H1 (cell line): Measurements from ENCODE around the gene ACACB. TPM values are rescaled to one million over a fixed set of nuclear protein-coding genes. Genes with fewer than 3 reads are reported as not detected.

Experiments
- CTCF ChIA-PET: fragments of 300-600 bp; sonication (Branson Sonifier 250); formaldehyde crosslinking; loops from one replicate; lab custom pipeline; 2021; ENCODE audit not compliant: partially characterized antibody; lab: Charles Lee
- POLR2A ChIA-PET: fragments of 300-600 bp; sonication (Branson Sonifier 250); formaldehyde crosslinking; loops from one replicate; lab custom pipeline; 2021; ENCODE audit warnings: inconsistent platforms; ENCODE audit not compliant: partially characterized antibody; lab: Charles Lee
- DNase-seq, 2 experiments: peaks; one replicate each; pipeline versions ENCODE4 v3.0.0 to v3.0.0-alpha.2; 2010 to 2022; ENCODE audit warnings: low spot score in 2 of 2, low read depth in 1 of 2, mixed read lengths in 1 of 2
- FAIRE-seq: peaks from 2 replicates; lab custom pipeline; 2011; peaks lifted over from hg19 to GRCh38; lab: Jason Lieb, UNC
- H2AFZ ChIP-seq: 2 replicates; pipeline ENCODE4 v1.8.1; 2012; ENCODE audit warnings: low read length, inconsistent platforms
- H2AK5ac ChIP-seq: 2 replicates; pipeline ENCODE4 v1.6.1; 2013; ENCODE audit warnings: low read depth, low read length
- H2BK120ac ChIP-seq: replicated peaks from 2 replicates; pipeline ENCODE3; 2013; ENCODE audit warnings: low read depth, low read length, inconsistent platforms
- H2BK12ac ChIP-seq: 2 replicates; pipeline ENCODE4 v1.6.1; 2013; ENCODE audit warnings: low read depth, low read length
- H2BK15ac ChIP-seq: 2 replicates; pipeline ENCODE4 v1.6.1; 2013; ENCODE audit warnings: low read length
- H2BK20ac ChIP-seq: 2 replicates; pipeline ENCODE4 v1.6.1; 2013; ENCODE audit warnings: low read length
- H2BK5ac ChIP-seq: 2 replicates; pipeline ENCODE4 v1.6.1; 2013; ENCODE audit warnings: low read depth, low read length
- H3K14ac ChIP-seq: 2 replicates; pipeline ENCODE4 v1.6.1; 2013; ENCODE audit warnings: inconsistent platforms; ENCODE audit not compliant: insufficient read length
- H3K18ac ChIP-seq: 2 replicates; pipeline ENCODE4 v1.6.1; 2013; ENCODE audit warnings: low read length; ENCODE audit errors: extremely low read depth
- H3K23ac ChIP-seq: 2 replicates; pipeline ENCODE4 v1.6.1; 2013; ENCODE audit warnings: inconsistent platforms; ENCODE audit not compliant: insufficient read length
- H3K23me2 ChIP-seq: 2 replicates; pipeline ENCODE4 v1.6.1; 2013; ENCODE audit warnings: low read depth, low read length
- H3K27ac ChIP-seq: 2 replicates; pipeline ENCODE4 v1.6.1; 2011; ENCODE audit warnings: low read depth, low read length, inconsistent platforms
- H3K27me3 ChIP-seq, 4 experiments: replicated peaks in 1 of 4; 1 replicate in 1 of 4; 2 replicates in 3 of 4; pipeline versions ENCODE4 v1.6.1 to v1.8.1; 2011 to 2013; ENCODE audit warnings: low read length in 3 of 4, mild to moderate bottlenecking in 3 of 4, inconsistent platforms in 2 of 4, mixed read lengths in 2 of 4, moderate library complexity in 1 of 4; ENCODE audit not compliant: control insufficient read depth in 3 of 4, insufficient read depth in 3 of 4; ENCODE audit errors: extremely low read depth in 1 of 4
- H3K36me3 ChIP-seq, 4 experiments: 2 replicates each; pipeline versions ENCODE4 v1.6.1 to v1.8.1; 2011 to 2013; ENCODE audit warnings: mild to moderate bottlenecking in 4 of 4, low read length in 3 of 4, moderate library complexity in 2 of 4, control low read depth in 1 of 4, inconsistent platforms in 1 of 4; ENCODE audit not compliant: insufficient read depth in 4 of 4, control insufficient read depth in 2 of 4
- H3K4ac ChIP-seq: replicated peaks from 2 replicates; pipeline ENCODE3; 2013; ENCODE audit warnings: low read length, low read depth, mixed read lengths, inconsistent platforms; ENCODE audit not compliant: insufficient read length
- H3K4me1 ChIP-seq, 4 experiments: replicated peaks in 1 of 4; 1 replicate in 1 of 4; 2 replicates in 3 of 4; pipeline versions ENCODE4 v1.6.1 to v1.8.1; 2011 to 2013; ENCODE audit warnings: low read length in 3 of 4, inconsistent platforms in 2 of 4, mixed read lengths in 1 of 4; ENCODE audit not compliant: insufficient read depth in 4 of 4, control insufficient read depth in 3 of 4
- H3K4me2 ChIP-seq, 2 experiments: 2 replicates each; pipeline versions ENCODE4 v1.6.1 to v1.8.1; 2011 to 2013; ENCODE audit warnings: low read depth in 2 of 2, low read length in 2 of 2, control low read depth in 1 of 2, inconsistent platforms in 1 of 2, mild to moderate bottlenecking in 1 of 2; ENCODE audit not compliant: insufficient read depth in 1 of 2
- H3K4me3 ChIP-seq, 4 experiments: fragments of 200-600, 300-600 bp in 1 of 4; sonication (generic), shearing (Covaris generic), sonication (Bioruptor Twin) in 1 of 4; 2 replicates each; pipeline versions ENCODE4 v1.5.1 to v1.8.1; 2011 to 2016; ENCODE audit warnings: low read length in 4 of 4, low read depth in 3 of 4, control low read depth in 2 of 4, inconsistent platforms in 2 of 4, mild to moderate bottlenecking in 2 of 4, mixed read lengths in 1 of 4, moderate library complexity in 1 of 4; ENCODE audit not compliant: insufficient read depth in 2 of 4; ENCODE audit errors: extremely low read depth in 1 of 4
- H3K56ac ChIP-seq: replicated peaks from 2 replicates; pipeline ENCODE3; 2013; ENCODE audit warnings: low read depth, mild to moderate bottlenecking, mixed read lengths, low read length, inconsistent platforms; ENCODE audit not compliant: insufficient read length
- H3K79me1 ChIP-seq: 2 replicates; pipeline ENCODE4 v1.6.1; 2013; ENCODE audit warnings: low read depth, low read length, control low read depth
- H3K79me2 ChIP-seq, 2 experiments: 2 replicates each; pipeline versions ENCODE4 v1.6.1 to v1.8.1; 2012 to 2013; ENCODE audit warnings: low read length in 2 of 2, mild to moderate bottlenecking in 2 of 2, inconsistent platforms in 1 of 2; ENCODE audit not compliant: insufficient read depth in 2 of 2, control insufficient read depth in 1 of 2
- H3K9ac ChIP-seq, 4 experiments: replicated peaks in 1 of 4; 1 replicate in 1 of 4; 2 replicates in 3 of 4; pipeline versions ENCODE4 v1.6.1 to v1.8.1; 2011 to 2013; ENCODE audit warnings: low read depth in 3 of 4, low read length in 3 of 4, control low read depth in 2 of 4, mild to moderate bottlenecking in 2 of 4, moderate library complexity in 2 of 4, inconsistent platforms in 1 of 4; ENCODE audit errors: extremely low read depth in 1 of 4
- H3K9me3 ChIP-seq, 2 experiments: 2 replicates each; pipeline versions ENCODE4 v1.6.1 to v1.8.1; 2012 to 2013; ENCODE audit warnings: mild to moderate bottlenecking in 2 of 2, moderate library complexity in 2 of 2, control low read depth in 1 of 2, inconsistent platforms in 1 of 2, low read depth in 1 of 2, low read length in 1 of 2, mixed read lengths in 1 of 2; ENCODE audit not compliant: insufficient read depth in 2 of 2
- H4K20me1 ChIP-seq, 2 experiments: replicated peaks in 1 of 2; 2 replicates each; pipeline versions ENCODE3 to v1.8.1; 2011 to 2013; ENCODE audit warnings: inconsistent platforms in 2 of 2, low read length in 2 of 2, mild to moderate bottlenecking in 1 of 2; ENCODE audit not compliant: insufficient read depth in 2 of 2, control insufficient read depth in 1 of 2
- H4K5ac ChIP-seq: 2 replicates; pipeline ENCODE4 v1.6.1; 2013; ENCODE audit warnings: low read length, low read depth, mixed read lengths, inconsistent platforms; ENCODE audit not compliant: insufficient read length
- H4K8ac ChIP-seq: 2 replicates; pipeline ENCODE4 v1.8.0; 2013; ENCODE audit warnings: mild to moderate bottlenecking, moderate library complexity, low read length, inconsistent platforms; ENCODE audit not compliant: insufficient read depth; ENCODE audit errors: extremely low read depth
- H4K91ac ChIP-seq: replicated peaks from 2 replicates; pipeline ENCODE3; 2013; ENCODE audit warnings: low read length, mixed read lengths, inconsistent platforms; ENCODE audit not compliant: insufficient read length
- BACH1 ChIP-seq: IDR thresholded peaks from 2 replicates; pipeline ENCODE4 v1.6.1; 2012; ENCODE audit warnings: low read length, improper control_type of control experiment
- CBX5 ChIP-seq: fragments of 300-800, 300-1000 bp; sonication (generic); IDR thresholded peaks from 2 replicates; pipeline ENCODE4 v1.7.1; 2016; ENCODE audit warnings: antibody characterized with exemption, low read length, low read depth
- CBX8 ChIP-seq: fragments of 300-800, 300-1000 bp; sonication (generic); IDR thresholded peaks from 2 replicates; pipeline ENCODE4 v1.7.1; 2016; ENCODE audit warnings: low read depth, low read length, borderline replicate concordance
- EP300 ChIP-seq, 2 experiments: IDR thresholded peaks; 1 replicate in 1 of 2; 2 replicates in 1 of 2; pipeline ENCODE4 v1.6.1; 2011 to 2012; ENCODE audit warnings: low read depth in 2 of 2, low read length in 2 of 2, mild to moderate bottlenecking in 2 of 2, borderline replicate concordance in 1 of 2, inconsistent platforms in 1 of 2, moderate library complexity in 1 of 2
- EZH2 ChIP-seq: fragments of 200-600 bp; sonication (generic); IDR thresholded peaks from 2 replicates; pipeline ENCODE4 v1.7.1; 2012; ENCODE audit warnings: low read depth, mild to moderate bottlenecking, moderate library complexity, low read length, inconsistent platforms; ENCODE audit not compliant: severe bottlenecking
- GABPA ChIP-seq: IDR thresholded peaks from 2 replicates; pipeline ENCODE4 v1.6.1; 2011; ENCODE audit warnings: mild to moderate bottlenecking, low read length, moderate library complexity, borderline replicate concordance; ENCODE audit not compliant: insufficient read depth
- RAD21 ChIP-seq, 2 experiments: IDR thresholded peaks in 1 of 2; conservative IDR thresholded peaks in 1 of 2; 2 replicates each; pipeline ENCODE4 v1.6.1; 2011; ENCODE audit warnings: low read depth in 2 of 2, low read length in 2 of 2, improper control_type of control experiment in 1 of 2, inconsistent platforms in 1 of 2, mild to moderate bottlenecking in 1 of 2, moderate library complexity in 1 of 2
- SAP30 ChIP-seq: fragments of 300-600 bp; sonication (generic); IDR thresholded peaks from 2 replicates; pipeline ENCODE4 v1.7.1; 2012; ENCODE audit warnings: low read length, moderate library complexity, mild to moderate bottlenecking, inconsistent platforms; ENCODE audit not compliant: insufficient read depth, insufficient replicate concordance
- SIX5 ChIP-seq: IDR thresholded peaks from 2 replicates; pipeline ENCODE4 v1.6.1; 2011; ENCODE audit warnings: mild to moderate bottlenecking, low read depth, low read length
- WGBS, 2 experiments: shearing (Covaris generic) in 1 of 2; methylation state at CpG; one replicate each; pipeline versions ENCODE4 v1.1.6 to v1.1.7; 2013 to 2015; ENCODE audit warnings: low lambda C conversion rate in 2 of 2, mixed read lengths in 2 of 2, inconsistent platforms in 1 of 2, low coverage in 1 of 2, missing lambda C conversion rate in 1 of 2; ENCODE audit not compliant: insufficient replicate concordance in 2 of 2, insufficient coverage in 1 of 2, insufficient read length in 1 of 2; ENCODE audit errors: extremely low coverage in 1 of 2, missing lambda C conversion rate in 1 of 2; 5-methylcytosine and 5-hydroxymethylcytosine counted together
- polyA plus RNA-seq, 7 experiments: library from polyadenylated mRNA; depleted of rRNA in 3 of 7; stranded (reverse) in 5 of 7; unstranded in 2 of 7; fragments of >200 nt in 5 of 7; fragments of 200-250 nt in 2 of 7; gene quantifications; 1 replicate in 5 of 7; 2 replicates in 1 of 7; 4 replicates in 1 of 7; pipeline versions ENCODE4 v1.2.1 to v1.2.3, GENCODE V29; 2011 to 2013; ENCODE audit warnings: missing spikeins in 2 of 7, mixed read lengths in 2 of 7
- total RNA-seq: library from RNA; stranded (reverse); fragmentation: NEBNext Ultra II Directional; extraction: Animal tissue kit (Norgen Biotek cat#: 25700); gene quantifications from 2 replicates; pipeline ENCODE4 v1.2.1, GENCODE V29; 2021

ACACB gene
- total and polyA plus RNA-seq, 2 of the 8 experiments (the other 6 are each of a cell fraction or from before 2014, with no cell fraction given), result 5.8 to 15.3 TPM

DNA sequence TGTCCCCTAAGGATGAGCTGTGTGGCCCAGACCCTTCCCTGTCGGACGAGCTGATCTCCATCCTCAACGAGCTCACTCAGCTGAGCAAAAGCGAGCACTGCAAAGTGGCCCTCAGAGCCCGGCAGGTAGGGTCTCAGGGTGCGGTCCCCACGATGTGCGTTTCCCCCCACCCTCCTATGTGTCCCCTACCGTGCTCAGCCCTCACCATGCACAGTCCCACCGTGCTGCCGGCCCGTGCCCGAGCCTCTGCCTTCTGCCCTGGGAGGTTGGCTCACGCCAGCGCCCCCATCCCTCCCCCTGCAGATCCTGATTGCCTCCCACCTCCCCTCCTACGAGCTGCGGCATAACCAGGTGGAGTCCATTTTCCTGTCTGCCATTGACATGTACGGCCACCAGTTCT lies 106.1 kb downstream of the ACACB start:
- TF ChIP-seq EZH2 (no peak), CBX5 (no peak), RAD21 (IDR thresholded peaks at IDR 0.05 in 1 of 2, conservative IDR thresholded peaks at IDR 0.05 in 1 of 2; ENCODE audit: low read depth in 2 of 2, low read length in 2 of 2) (no peak), SIX5 (no peak), SAP30 (no peak), GABPA (no peak), EP300 (IDR thresholded peaks at IDR 0.05; ENCODE audit: borderline replicate concordance in 1 of 2, low read depth in 2 of 2, low read length in 2 of 2) (no peak), CBX8 (no peak), BACH1 (no peak)
- CTCF ChIA-PET, result interaction anchor here (0.7 to 1.2 kb wide), 4 partner anchors 30 to 160 kb away, joined by 3 read pairs; no protein-coding TSS in a partner anchor
- H2BK120ac ChIP-seq, result no peak overlapping the region
- no peak overlapping the region; the same call in 1 of the 2 replicates for H4K8ac ChIP-seq
- H4K20me1 ChIP-seq, result peaks cover 0 to 2% of the 10 kb centered on the region in 2 experiments
- H3K14ac ChIP-seq, result no peak overlapping the region
- DNase-seq (no peak), FAIRE-seq (no peak)
- H3K4me3 ChIP-seq, result no peak overlapping the region
- H3K23me2 ChIP-seq, result no peaks in the 10 kb centered on the region
- POLR2A ChIA-PET, result no interaction called here
- H2BK15ac ChIP-seq, result no peak overlapping the region
- 89% methylated on average over 18 of the region's 18 CpGs; no CpG with 5 or more reads in 1 of the 2 experiments for WGBS, 2 experiments
- no peaks in the 10 kb centered on the region for H3K9me3 ChIP-seq
- no peak overlapping the region for H3K27ac ChIP-seq
- no peak overlapping the region for H4K5ac ChIP-seq
- no peak overlapping the region for H3K56ac ChIP-seq
- H2BK5ac ChIP-seq, result no peak overlapping the region
- no peak overlapping the region for H2BK20ac ChIP-seq
- no peak overlapping the region for H3K23ac ChIP-seq
- no peaks in the 10 kb centered on the region for H3K79me1 ChIP-seq
- no peak overlapping the region for H3K18ac ChIP-seq
- H3K9ac ChIP-seq, result no peak overlapping the region
- no peaks in the 10 kb centered on the region for H3K27me3 ChIP-seq
- no peak overlapping the region for H2BK12ac ChIP-seq
- no peak overlapping the region for H4K91ac ChIP-seq
- H3K79me2 ChIP-seq, result no peaks in the 10 kb centered on the region
- H3K4me2 ChIP-seq, result no peak overlapping the region
- H2AFZ ChIP-seq, result no peak overlapping the region
- no peak overlapping the region for H2AK5ac ChIP-seq
- H3K4ac ChIP-seq, result no peak overlapping the region
- no peaks in the 10 kb centered on the region for H3K4me1 ChIP-seq
- peaks cover 0 to 3% (median 0%) of the 10 kb centered on the region in 4 experiments; a peak in 2 of 8 replicates for H3K36me3 ChIP-seq
